ENCODE measurements around the gene HLA-DMB.

HLA-DMB gene

GRCh38 chr6:32905078-32905477 is 35.8 kb downstream of the HLA-DMB start:
- DNase-seq, result no peak

DNA sequence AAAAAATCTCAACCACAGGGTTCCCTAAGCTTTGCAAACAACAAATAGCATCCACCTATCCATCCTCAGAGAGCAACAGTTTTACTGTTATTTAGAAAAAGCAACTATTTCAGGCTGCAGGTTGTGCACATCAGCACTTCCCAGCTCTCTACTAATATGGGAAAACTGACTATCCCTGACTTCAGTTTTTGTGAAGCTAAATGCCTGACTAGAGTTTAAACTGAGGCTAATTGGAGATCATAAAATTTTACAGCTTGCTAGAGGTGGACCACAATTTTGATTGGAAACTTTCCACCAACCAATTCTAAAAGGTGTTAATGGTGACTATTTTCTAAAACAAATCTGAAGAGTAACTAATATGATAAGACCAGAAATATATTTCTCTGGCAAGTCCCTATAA is 36.9 kb downstream of the HLA-DMB start:
- DNase-seq, result no peak

DNA sequence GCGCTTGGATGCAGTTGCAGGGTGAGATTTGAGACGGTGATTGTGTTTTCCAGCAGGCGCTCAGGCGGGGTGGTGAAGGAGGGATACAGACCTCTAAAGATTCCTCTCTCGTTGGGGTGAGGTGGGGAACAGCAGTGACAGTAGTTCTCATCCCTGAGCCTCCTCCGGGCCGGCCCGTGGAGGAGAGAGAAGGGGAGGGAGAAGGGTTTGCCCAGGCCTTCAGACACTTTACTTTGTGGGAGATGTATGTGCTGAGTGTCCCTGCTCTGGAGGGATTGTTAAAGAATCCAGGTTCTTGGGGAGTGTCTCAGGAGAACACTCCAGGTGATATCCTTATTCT is 45.9 kb downstream of the HLA-DMB start:
- no peak for DNase-seq

- DNase-seq, result peak; percentile 92
Measured at GRCh38 chr6:32894085-32895005, 46.5 kb downstream of the HLA-DMB start.

- no peak for DNase-seq
Measured at GRCh38 chr6:32890831-32891230, 50.0 kb downstream of the HLA-DMB start.

- no peak for DNase-seq
Measured at GRCh38 chr6:32889533-32889932, 51.3 kb downstream of the HLA-DMB start.

DNA sequence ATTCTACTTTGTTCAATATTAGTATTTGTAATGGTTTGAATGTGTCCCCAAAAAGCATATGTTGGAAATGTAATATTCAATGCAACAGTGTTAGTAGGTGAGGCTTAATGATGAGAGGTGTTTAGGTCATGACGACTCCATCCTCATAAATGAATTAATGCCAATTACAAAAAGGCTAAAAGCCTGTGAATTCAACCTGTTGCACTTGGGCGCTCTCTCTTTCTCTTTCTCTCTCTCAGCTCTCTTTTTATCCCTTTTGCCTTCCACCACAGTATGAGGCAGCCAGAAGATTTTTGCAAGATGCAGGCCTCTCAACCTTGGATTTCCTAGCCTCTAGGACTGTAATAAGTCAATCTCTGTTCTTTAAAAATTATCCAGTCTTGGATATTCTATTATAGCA is 52.3 kb downstream of the HLA-DMB start:
- DNase-seq, result no peak

- no peak for DNase-seq
Measured at GRCh38 chr6:32887616-32888015, 53.2 kb downstream of the HLA-DMB start.

DNA sequence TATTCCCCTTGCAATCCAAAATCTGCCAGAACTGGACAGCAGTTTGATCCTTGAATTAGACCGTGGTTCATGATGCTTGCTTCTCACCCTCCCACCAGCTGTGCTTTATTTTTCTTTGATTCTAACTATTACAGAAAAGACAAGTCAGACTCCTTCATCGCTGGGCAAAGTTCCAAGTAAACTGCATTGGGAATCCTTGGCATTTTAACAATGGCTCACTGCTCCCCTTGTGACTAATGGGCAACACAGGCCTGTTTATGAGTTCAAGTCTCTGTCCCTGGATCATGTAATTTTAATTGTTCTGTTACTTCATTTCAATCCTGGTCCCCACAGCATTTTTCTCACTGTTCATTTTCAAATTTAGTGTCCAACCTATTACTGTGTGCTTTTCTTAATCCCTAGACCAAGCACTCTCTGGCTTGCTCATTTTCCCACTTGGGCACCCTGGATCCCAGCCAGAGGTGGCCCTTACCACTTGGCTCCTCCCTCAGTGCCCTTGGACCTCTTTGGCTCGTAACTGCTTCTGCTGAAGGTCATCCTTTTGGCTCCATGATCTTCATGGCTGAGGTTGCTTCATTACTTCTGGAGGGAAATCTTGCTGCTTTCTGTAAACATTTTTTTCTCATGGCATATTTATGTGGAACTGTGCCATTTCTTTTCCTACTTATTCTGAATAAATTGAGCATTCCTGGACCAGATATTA is 54.0 kb downstream of the HLA-DMB start:
- DNase-seq, result no peak

DNA sequence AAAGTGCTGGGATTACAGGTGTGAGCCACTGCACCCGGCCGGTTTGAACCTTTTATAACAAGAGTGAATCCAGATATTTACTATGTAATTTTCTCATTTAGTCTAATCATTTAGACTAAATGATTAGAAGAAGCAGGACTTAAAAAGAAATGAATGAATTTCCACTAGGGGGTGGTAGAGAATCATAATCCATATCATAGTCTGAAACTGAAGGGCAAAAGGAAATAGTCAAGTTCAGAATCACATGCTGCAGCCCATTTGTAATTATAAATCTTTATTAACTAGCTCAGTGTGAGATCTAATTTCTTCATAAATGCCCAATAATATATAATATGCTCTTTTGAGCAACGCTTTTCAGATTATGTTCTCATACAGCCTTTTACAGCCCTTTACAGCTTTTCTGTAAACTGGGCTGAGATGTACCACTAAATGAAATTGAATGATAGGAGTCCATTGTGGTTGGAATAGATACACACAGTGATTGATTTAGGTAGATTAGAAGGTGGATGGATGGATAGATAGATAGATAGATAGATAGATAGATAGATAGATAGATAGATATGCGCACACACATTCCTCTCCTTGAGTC is 55.0 kb downstream of the HLA-DMB start:
- DNase-seq, result no peak

Measured in CD4-positive, alpha-beta T cell treated with Interleukin-15 for 1 hour (primary cell).